ENCODE measurements around the gene OR14J1.

DNA sequence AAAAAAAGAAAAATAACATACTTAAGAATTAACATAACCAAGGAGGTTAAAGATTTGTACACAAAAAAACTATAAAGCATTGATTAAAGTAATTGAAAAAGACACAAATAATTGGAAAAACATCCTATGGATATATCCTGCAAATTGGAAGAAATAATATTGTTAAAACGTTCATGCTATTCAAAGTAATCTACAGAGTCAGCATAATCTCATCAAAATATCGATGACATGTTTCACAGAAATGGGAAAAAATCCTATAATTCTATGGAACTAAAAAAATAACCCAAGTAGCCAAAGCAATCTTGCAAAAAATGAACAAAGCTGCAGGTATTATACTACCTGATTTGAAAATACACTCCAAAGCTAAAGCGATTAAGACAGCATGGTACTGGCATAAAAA is 43.9 kb downstream of the OR14J1 start:
- TF ChIP-seq GATA2 (IDR thresholded peaks at IDR 0.05; ENCODE audit: low read depth, low read length) (no peak), GATA3 (IDR thresholded peaks at IDR 0.05; ENCODE audit: low read depth, low read length) (no peak)
